Measurements from ENCODE around the gene ZGPAT. TPM values are rescaled to one million over a fixed set of nuclear protein-coding genes. Genes with fewer than 3 reads are reported as not detected.
A peak's percentile ranks its signal among the peaks of the same experiment; 100 is the strongest.

The ZGPAT gene
- total and polyA plus RNA-seq, 9 of the 15 experiments (the other 6 are each of a cell fraction or from before 2014, with no cell fraction given), result 0.14 to 26.6 (median 7.4) TPM

DNA sequence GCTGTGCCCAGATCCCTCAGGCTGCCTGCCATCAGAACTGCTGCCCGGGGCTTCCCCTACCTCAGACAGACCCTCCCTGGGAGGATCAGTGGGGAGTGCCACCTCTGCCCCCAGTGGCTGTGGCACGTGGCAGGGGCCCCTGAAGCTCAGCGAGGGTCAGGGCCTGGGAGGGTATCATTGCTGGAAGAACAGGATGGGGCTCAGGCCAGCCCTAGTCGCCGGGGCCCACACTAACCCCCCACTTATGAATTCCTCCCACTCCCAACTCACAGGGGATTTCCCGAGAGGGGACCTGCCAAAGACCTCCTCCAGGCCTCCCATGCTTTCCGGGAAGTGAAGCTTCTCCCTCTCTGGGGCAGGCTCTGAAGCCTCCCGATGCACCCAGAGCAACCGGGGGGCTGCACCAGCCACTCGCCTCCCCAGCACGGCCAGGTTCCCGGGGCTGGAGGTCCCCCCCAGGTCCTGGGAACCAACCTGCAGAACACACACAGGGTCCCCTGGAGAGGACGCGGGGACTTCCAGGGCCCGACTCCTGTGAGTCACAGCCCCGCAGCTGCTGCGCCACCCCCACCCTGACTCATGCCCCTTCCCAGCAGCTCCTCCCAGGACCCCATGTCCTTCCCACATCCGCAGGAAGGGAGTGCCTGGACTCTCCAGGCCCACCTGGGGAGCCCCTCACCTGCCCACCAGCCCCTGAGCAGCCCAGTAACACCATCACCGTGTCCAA is 8.9 kb upstream of the ZGPAT start (continued):
- TF ChIP-seq, protein P1, sequence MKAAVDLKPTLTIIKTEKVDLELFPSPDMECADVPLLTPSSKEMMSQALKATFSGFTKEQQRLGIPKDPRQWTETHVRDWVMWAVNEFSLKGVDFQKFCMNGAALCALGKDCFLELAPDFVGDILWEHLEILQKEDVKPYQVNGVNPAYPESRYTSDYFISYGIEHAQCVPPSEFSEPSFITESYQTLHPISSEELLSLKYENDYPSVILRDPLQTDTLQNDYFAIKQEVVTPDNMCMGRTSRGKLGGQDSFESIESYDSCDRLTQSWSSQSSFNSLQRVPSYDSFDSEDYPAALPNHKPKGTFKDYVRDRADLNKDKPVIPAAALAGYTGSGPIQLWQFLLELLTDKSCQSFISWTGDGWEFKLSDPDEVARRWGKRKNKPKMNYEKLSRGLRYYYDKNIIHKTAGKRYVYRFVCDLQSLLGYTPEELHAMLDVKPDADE (conservative IDR thresholded peaks at IDR 0.05; ENCODE audit: control insufficient read depth, low read depth, low read length), result no peak
- TF ChIP-seq ZNF431 (CRISPR knock-in tag; IDR thresholded peaks at IDR 0.05) (no peak), ZNF239 (CRISPR knock-in tag; IDR thresholded peaks at IDR 0.05) (no peak), NR3C1 (CRISPR knock-in tag; IDR thresholded peaks at IDR 0.05) (no peak), PTTG1 (tag; IDR thresholded peaks at IDR 0.05; ENCODE audit: low read depth) (no peak), ZNF146 (CRISPR knock-in tag; IDR thresholded peaks at IDR 0.05; ENCODE audit: unreplicated experiment) (no peak), MCM7 (IDR thresholded peaks at IDR 0.05) (no peak), ZSCAN32 (CRISPR knock-in tag; IDR thresholded peaks at IDR 0.05) (no peak), TRIM28 (IDR thresholded peaks at IDR 0.05) (no peak), RAD51 (IDR thresholded peaks at IDR 0.05; ENCODE audit: borderline replicate concordance, low read depth) (no peak), NFATC3 (IDR thresholded peaks at IDR 0.05) (no peak), KAT7 (CRISPR knock-in tag; IDR thresholded peaks at IDR 0.05; ENCODE audit: borderline replicate concordance) (no peak), SUPT5H (IDR thresholded peaks at IDR 0.05) (peak; percentile 55; the same call in 1 of the 2 replicates), PRMT5 (CRISPR knock-in tag; IDR thresholded peaks at IDR 0.05) (no peak), POLR2G (IDR thresholded peaks at IDR 0.05; ENCODE audit: low read depth, low read length) (peak; percentile 70)
- TF ChIP-seq, protein P2, sequence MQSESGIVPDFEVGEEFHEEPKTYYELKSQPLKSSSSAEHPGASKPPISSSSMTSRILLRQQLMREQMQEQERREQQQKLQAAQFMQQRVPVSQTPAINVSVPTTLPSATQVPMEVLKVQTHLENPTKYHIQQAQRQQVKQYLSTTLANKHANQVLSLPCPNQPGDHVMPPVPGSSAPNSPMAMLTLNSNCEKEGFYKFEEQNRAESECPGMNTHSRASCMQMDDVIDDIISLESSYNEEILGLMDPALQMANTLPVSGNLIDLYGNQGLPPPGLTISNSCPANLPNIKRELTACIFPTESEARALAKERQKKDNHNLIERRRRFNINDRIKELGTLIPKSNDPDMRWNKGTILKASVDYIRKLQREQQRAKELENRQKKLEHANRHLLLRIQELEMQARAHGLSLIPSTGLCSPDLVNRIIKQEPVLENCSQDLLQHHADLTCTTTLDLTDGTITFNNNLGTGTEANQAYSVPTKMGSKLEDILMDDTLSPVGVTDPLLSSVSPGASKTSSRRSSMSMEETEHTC (IDR thresholded peaks at IDR 0.05), result no peak
